ENCODE measurements around the gene KIF3A. TPM values are rescaled to one million over a fixed set of nuclear protein-coding genes. Genes with fewer than 3 reads are reported as not detected.

Gene KIF3A
- total RNA-seq, result 5.3 and 6.6 TPM in 2 replicates

DNA sequence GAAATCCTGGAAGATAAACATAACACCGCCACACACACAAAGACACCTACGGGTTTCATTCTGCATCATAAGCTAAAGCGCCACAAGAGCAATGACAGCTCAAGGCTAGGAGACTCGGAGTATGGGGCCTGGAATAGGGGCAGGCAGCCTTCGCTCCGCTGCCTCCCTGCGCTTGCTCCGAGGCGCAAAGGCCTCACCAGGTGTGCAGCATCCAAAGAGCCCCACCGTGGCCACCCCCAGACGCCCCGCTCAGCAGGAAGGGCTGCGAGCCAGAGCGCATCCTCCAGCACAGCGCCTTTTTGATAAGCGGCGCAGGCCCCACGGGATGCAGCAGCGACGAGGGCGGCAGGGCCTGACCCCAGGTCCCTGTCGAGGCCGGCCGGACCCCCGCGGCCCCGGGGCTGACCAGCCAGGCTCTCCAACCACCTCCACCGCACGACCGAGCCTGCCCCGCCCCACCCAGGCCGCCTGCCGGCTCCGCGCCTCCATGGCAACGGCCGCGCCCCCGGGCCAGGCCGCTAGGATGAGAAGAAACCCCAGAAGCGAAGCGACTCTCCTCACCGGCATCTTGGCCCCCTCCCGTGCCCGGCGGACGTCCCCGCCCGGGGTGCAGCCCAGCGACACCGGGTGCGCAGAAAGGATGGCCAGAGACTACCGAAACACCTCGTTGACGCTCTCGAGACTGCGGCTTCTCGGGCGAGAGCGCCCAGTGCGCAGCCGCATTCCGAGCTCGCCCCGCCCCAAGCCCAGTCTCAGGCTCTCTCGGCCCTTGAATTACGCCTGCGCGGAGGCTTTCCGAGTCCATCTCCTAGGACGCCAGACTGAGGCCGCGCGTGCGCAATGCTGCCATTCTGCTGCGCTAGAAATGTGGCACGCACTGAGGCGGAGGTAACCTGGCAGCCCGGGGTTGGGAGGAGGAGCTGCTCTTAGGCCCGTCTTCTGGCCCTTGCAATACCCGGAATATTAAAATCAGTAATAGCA lies at the start of gene KIF3A:
KIF3A (minus strand) TSS at position 694 of the 981 bp plus-strand sequence; CDS start at position 567, 127 bp downstream.

DNA sequence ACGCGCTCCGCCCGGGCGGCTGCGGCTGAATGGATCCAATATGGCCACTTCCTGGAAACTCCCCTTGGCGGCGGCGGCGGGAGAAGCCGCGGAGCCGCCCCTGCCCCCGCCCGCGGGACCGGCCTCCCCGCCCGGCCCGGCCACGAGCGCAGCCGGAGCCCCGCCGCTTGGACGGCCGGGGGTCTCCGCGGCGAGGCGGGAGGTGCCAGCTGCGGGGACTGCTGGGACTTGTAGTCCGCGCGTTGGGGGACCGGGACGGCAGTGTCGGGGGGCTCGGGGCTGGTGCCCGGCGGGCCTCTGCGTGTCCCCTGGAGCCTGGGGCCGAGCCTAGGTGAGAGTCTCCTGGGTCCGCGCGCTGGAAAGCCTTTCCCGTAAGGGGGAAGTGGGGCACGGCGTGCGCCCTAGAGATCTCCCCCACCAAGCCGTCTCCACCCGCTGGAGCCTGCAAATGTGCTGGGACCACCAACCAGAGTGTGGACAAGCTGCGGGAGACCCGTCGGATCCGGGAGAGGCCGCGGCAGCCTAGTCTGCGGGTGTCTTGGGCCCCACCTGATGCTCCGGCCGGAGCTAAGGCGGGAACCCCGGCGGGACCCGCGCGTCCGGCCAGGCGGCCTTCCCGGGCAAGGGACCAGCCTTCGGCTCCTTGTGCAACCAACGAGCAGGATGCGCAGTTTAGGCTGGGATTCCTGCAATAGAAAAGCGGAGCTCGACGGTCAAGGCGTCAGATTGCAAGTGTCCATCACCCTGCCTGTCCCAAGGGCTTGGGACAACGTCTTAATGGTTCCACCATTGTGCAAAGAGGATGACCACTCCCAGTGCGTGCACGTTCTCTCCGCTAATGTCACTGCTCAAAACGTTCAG lies 40.1 kb upstream of the KIF3A start, which contains the start of gene SEPTIN8:
SEPTIN8 (minus strand) TSS at position 31 of the 861 bp plus-strand sequence. CDS start 102 bp downstream, outside the sequence.

DNA sequence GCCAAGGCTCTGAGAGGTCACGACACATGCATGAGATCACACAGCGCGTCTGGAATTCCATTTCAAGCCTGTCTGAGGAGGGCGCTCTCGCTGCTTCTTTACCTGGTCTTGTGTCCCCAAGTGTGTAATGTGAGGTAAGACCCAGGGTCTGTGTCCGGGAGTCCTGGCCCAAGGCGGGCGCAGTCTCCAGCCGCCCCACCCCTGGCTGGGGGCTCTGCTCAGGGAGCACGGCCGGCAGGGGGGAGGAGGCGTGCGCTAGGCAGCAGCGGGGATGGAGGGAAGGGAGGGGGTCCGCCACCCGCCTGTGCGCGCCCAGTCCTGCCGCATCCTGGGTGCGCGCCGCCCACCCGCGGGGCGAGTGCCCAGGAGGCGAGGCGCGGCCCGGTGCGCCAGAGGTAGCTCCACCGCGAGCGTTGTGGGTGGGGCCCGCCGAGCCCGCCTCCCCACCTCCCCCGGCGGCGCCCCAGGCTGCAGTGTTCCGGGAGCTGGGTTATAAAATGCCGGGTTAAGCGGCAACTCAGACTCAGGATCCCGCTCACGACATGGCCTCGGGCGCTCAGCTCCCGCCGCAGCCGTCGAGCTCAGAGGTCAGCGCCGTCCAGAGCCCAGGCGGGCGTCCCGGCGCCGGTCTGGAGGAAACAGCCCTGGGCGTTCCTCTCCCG lies 9.7 kb upstream of the KIF3A start, which contains the start of gene CCNI2:
CCNI2 (plus strand) TSS at position 473 of the 662 bp plus-strand sequence; CDS start at position 543, 70 bp downstream.

DNA sequence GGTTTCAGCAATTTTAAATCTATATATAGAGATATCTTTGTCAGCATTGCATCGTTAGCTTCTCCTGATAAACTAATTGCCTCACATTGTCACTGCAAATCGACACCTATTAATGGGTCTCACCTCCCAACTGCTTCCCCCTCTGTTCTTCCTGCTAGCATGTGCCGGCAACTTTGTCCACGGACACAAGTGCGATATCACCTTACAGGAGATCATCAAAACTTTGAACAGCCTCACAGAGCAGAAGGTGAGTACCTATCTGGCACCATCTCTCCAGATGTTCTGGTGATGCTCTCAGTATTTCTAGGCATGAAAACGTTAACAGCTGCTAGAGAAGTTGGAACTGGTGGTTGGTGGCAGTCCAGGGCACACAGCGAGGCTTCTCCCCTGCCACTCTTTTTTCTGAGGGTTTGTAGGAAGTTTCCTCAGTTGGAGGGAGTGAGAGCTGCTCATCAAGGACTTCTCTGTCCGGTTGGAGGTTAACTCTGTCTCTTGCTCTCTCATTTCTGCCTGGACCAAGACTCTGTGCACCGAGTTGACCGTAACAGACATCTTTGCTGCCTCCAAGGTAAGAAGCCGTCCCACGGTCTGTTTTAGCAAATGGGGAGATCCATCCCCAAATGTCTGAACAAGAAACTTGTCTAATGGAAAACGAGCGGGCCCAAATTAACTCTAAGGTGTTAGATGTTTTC lies 63.3 kb downstream of the KIF3A start, which contains the start of gene IL4:
IL4 (plus strand) TSS at position 51 of the 692 bp plus-strand sequence; CDS start at position 113, 62 bp downstream.

DNA sequence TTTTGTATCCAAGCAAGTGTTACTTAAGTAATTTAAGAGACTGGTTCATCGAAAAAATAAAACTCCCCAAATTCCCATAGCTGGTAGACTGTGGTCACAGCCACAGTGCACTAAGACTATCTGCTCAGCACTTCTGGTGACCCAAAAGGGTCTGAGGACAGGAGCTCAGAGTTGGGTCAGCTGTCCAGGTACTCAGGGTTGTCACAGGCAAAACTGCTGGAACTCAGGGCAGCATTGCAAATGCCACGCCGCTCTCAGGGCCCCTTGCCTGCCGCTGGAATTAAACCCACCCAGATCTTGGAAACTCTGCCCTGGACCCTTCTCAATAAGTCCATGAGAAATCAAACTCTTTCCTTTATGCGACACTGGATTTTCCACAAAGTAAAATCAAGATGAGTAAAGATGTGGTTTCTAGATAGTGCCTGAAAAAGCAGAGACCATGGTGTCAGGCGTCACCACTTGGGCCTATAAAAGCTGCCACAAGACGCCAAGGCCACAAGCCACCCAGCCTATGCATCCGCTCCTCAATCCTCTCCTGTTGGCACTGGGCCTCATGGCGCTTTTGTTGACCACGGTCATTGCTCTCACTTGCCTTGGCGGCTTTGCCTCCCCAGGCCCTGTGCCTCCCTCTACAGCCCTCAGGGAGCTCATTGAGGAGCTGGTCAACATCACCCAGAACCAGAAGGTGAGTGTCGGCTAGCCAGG lies 79.5 kb downstream of the KIF3A start, which contains the start of gene IL13:
IL13 (plus strand) TSS at position 498 of the 705 bp plus-strand sequence; CDS start at position 512, 14 bp downstream.

Other genes starting within 250 kb of the KIF3A start
- gene IRF1, start 246.8 kb downstream of the KIF3A start, total RNA-seq, result 59.8 and 63.9 TPM in 2 replicates
- not detected in 2 replicates for gene IL5, start 194.0 kb downstream of the KIF3A start, total RNA-seq
- 12.7 and 14.4 TPM in 2 replicates for gene RAD50, start 180.6 kb downstream of the KIF3A start, total RNA-seq
- not detected in 2 replicates for gene IL13, start 79.4 kb downstream of the KIF3A start, total RNA-seq
- gene IL4, start 63.6 kb downstream of the KIF3A start, total RNA-seq, result not detected in 2 replicates
- gene CCNI2, start 9.9 kb upstream of the KIF3A start, total RNA-seq, result 0.25 TPM in 1 of 2 replicates, not detected in the other
- 45.8 and 52.3 TPM in 2 replicates for gene SEPTIN8, start 39.7 kb upstream of the KIF3A start, total RNA-seq
- not detected in 2 replicates for gene SOWAHA, start 75.8 kb upstream of the KIF3A start, total RNA-seq
- 11.4 and 13.9 TPM in 2 replicates for gene SHROOM1, start 93.1 kb upstream of the KIF3A start, total RNA-seq
- not detected in 2 replicates for gene GDF9, start 128.9 kb upstream of the KIF3A start, total RNA-seq
- gene UQCRQ, start 129.1 kb upstream of the KIF3A start, total RNA-seq, result 170 and 247 TPM in 2 replicates
- 0.39 TPM in 1 of 2 replicates, not detected in the other for gene LEAP2, start 136.1 kb upstream of the KIF3A start, total RNA-seq
- 31.9 and 33.4 TPM in 2 replicates for gene AFF4, start 226.1 kb upstream of the KIF3A start, total RNA-seq

All from mammary microvascular endothelial cell (primary cell).